H54 (cell line): Measurements from ENCODE around the gene ABCA13.

Source experiments
- DNase-seq: peaks from one replicate; pipeline ENCODE4 v3.0.0; 2011; ENCODE audit warnings: low spot score, mixed read lengths; ENCODE audit not compliant: insufficient read length
- FAIRE-seq: peaks from 3 replicates; lab custom pipeline; 2011; peaks lifted over from hg19 to GRCh38; lab: Jason Lieb, UNC
- POLR2A ChIP-seq: IDR thresholded peaks from 2 replicates; pipeline ENCODE4 v1.6.1; 2011; ENCODE audit warnings: low read depth, mild to moderate bottlenecking, low read length

ABCA13 gene

GRCh38 chr7:48307041-48307714, 135.9 kb downstream of the ABCA13 start:
- FAIRE-seq (no peak), DNase-seq (no peak)
- TF ChIP-seq POLR2A: no peak

GRCh38 chr7:48309720-48310119, 138.5 kb downstream of the ABCA13 start:
- no peak for TF ChIP-seq POLR2A
- DNase-seq: no peak
- no peak for FAIRE-seq

- no peak for TF ChIP-seq POLR2A
- FAIRE-seq (no peak), DNase-seq (no peak)
These were observed 140.3 kb downstream of the ABCA13 start for GRCh38 chr7:48311464-48312100.

- no peak for DNase-seq
- no peak for FAIRE-seq
- TF ChIP-seq POLR2A: no peak
These were observed 140.9 kb downstream of the ABCA13 start for GRCh38 chr7:48312151-48312550.

- FAIRE-seq: no peak
- no peak for DNase-seq
- no peak for TF ChIP-seq POLR2A
These were observed 145.5 kb downstream of the ABCA13 start for GRCh38 chr7:48316768-48317167.

GRCh38 chr7:48317360-48317759, 146.1 kb downstream of the ABCA13 start:
- TF ChIP-seq POLR2A: no peak
- no peak for FAIRE-seq
- DNase-seq: no peak

GRCh38 chr7:48321319-48322010, 150.2 kb downstream of the ABCA13 start:
- TF ChIP-seq POLR2A: no peak
- DNase-seq: no peak
- no peak for FAIRE-seq

- no peak for TF ChIP-seq POLR2A
- FAIRE-seq: peak; percentile 58
- DNase-seq: peak; percentile 46
These were observed 165.9 kb downstream of the ABCA13 start for GRCh38 chr7:48337012-48337621.

- no peak for TF ChIP-seq POLR2A
- DNase-seq (no peak), FAIRE-seq (no peak)
These were observed 166.5 kb downstream of the ABCA13 start for GRCh38 chr7:48337781-48338180.

- TF ChIP-seq POLR2A: no peak
- FAIRE-seq (no peak), DNase-seq (no peak)
These were observed 176.1 kb downstream of the ABCA13 start for GRCh38 chr7:48347230-48347825.

- FAIRE-seq (no peak), DNase-seq (no peak)
- TF ChIP-seq POLR2A: no peak
These were observed 179.3 kb downstream of the ABCA13 start for GRCh38 chr7:48350515-48350914.

GRCh38 chr7:48351900-48352299, 180.6 kb downstream of the ABCA13 start:
- DNase-seq (no peak), FAIRE-seq (no peak)
- TF ChIP-seq POLR2A: no peak

GRCh38 chr7:48355346-48355745, 184.1 kb downstream of the ABCA13 start:
- no peak for DNase-seq
- no peak for FAIRE-seq
- no peak for TF ChIP-seq POLR2A

GRCh38 chr7:48360574-48360973, 189.3 kb downstream of the ABCA13 start:
- DNase-seq (no peak), FAIRE-seq (no peak)
- no peak for TF ChIP-seq POLR2A

GRCh38 chr7:48363174-48363573, 191.9 kb downstream of the ABCA13 start:
- DNase-seq (no peak), FAIRE-seq (no peak)
- no peak for TF ChIP-seq POLR2A
